ENCODE measurements around the gene PDGFA. TPM values are rescaled to one million over a fixed set of nuclear protein-coding genes. Genes with fewer than 3 reads are reported as not detected.

Gene PDGFA
- polyA plus RNA-seq, 1 donor (not counting 4 experiments of a cell fraction or from before 2014, with no cell fraction given): 14.8 TPM

- Histone ChIP-seq H3K9me1 (ENCODE audit: control insufficient read depth, extremely low read depth, insufficient read depth, low read length) (no peaks in the 10 kb centered on the region), H3K79me2 (ENCODE audit: control insufficient read depth, insufficient read depth, low read length) (no peaks in the 10 kb centered on the region), H3K9me3 (ENCODE audit: control insufficient read depth, low read depth, low read length) (no peaks in the 10 kb centered on the region), H3K4me2 (ENCODE audit: control insufficient read depth, extremely low read depth, insufficient read depth, low read depth, low read length) (no peak overlapping the region), H3K4me3 (ENCODE audit: control insufficient read depth in 2 of 3, extremely low read depth in 1 of 3, insufficient read depth in 2 of 3, low read depth in 1 of 3, low read length in 3 of 3) (no peak overlapping the region), H3K9ac (ENCODE audit: control insufficient read depth, extremely low read depth, insufficient read depth, low read length) (no peak overlapping the region), H2AFZ (ENCODE audit: control insufficient read depth, low read length) (no peak overlapping the region), H3K27ac (ENCODE audit: control insufficient read depth, insufficient read depth, low read length) (no peak overlapping the region), H3K4me1 (ENCODE audit: control insufficient read depth, extremely low read depth, insufficient read depth, low read length) (peaks cover 6% of the 10 kb centered on the region), H3K27me3 (ENCODE audit: control insufficient read depth, extremely low read depth, insufficient read depth, low read length) (peaks cover 23% of the 10 kb centered on the region), H3K36me3 (ENCODE audit: control insufficient read depth in 2 of 2, extremely low read depth in 1 of 2, insufficient read depth in 2 of 2, low read length in 2 of 2) (no peaks in the 10 kb centered on the region), H4K20me1 (ENCODE audit: control insufficient read depth, extremely low read depth, insufficient read depth, low read length) (no peaks in the 10 kb centered on the region)
- FAIRE-seq (no peak), DNase-seq (ENCODE audit: low read depth, low spot score) (no peak)
- TF ChIP-seq EZH2 (IDR thresholded peaks at IDR 0.05; ENCODE audit: low read length): no peak
- TF ChIP-seq, protein P1, sequence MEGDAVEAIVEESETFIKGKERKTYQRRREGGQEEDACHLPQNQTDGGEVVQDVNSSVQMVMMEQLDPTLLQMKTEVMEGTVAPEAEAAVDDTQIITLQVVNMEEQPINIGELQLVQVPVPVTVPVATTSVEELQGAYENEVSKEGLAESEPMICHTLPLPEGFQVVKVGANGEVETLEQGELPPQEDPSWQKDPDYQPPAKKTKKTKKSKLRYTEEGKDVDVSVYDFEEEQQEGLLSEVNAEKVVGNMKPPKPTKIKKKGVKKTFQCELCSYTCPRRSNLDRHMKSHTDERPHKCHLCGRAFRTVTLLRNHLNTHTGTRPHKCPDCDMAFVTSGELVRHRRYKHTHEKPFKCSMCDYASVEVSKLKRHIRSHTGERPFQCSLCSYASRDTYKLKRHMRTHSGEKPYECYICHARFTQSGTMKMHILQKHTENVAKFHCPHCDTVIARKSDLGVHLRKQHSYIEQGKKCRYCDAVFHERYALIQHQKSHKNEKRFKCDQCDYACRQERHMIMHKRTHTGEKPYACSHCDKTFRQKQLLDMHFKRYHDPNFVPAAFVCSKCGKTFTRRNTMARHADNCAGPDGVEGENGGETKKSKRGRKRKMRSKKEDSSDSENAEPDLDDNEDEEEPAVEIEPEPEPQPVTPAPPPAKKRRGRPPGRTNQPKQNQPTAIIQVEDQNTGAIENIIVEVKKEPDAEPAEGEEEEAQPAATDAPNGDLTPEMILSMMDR (optimal IDR thresholded peaks at IDR 0.05 in 1 of 3, IDR thresholded peaks at IDR 0.05 in 1 of 3, conservative IDR thresholded peaks at IDR 0.05 in 1 of 3; ENCODE audit: extremely low read depth in 1 of 3, insufficient read depth in 2 of 3, low read length in 3 of 3): no peak
- dilution Hi-C loops (cut with MboI; ENCODE audit: extremely low pct_ligation_motif_present, low sequenced_read_pairs): no loop called here
Observed at GRCh38 chr7:466465-467191, 53.0 kb downstream of the PDGFA start.

- TF ChIP-seq EZH2 (IDR thresholded peaks at IDR 0.05; ENCODE audit: low read length): no peak
- TF ChIP-seq, protein P1 (optimal IDR thresholded peaks at IDR 0.05 in 1 of 3, IDR thresholded peaks at IDR 0.05 in 1 of 3, conservative IDR thresholded peaks at IDR 0.05 in 1 of 3; ENCODE audit: extremely low read depth in 1 of 3, insufficient read depth in 2 of 3, low read length in 3 of 3): no peak
- Histone ChIP-seq H4K20me1 (ENCODE audit: control insufficient read depth, extremely low read depth, insufficient read depth, low read length) (no peaks in the 10 kb centered on the region), H3K9ac (ENCODE audit: control insufficient read depth, extremely low read depth, insufficient read depth, low read length) (no peak overlapping the region), H3K9me1 (ENCODE audit: control insufficient read depth, extremely low read depth, insufficient read depth, low read length) (no peaks in the 10 kb centered on the region), H3K4me1 (ENCODE audit: control insufficient read depth, extremely low read depth, insufficient read depth, low read length) (no peaks in the 10 kb centered on the region), H3K9me3 (ENCODE audit: control insufficient read depth, low read depth, low read length) (no peaks in the 10 kb centered on the region), H3K27me3 (ENCODE audit: control insufficient read depth, extremely low read depth, insufficient read depth, low read length) (peaks cover 25% of the 10 kb centered on the region), H3K4me2 (ENCODE audit: control insufficient read depth, extremely low read depth, insufficient read depth, low read depth, low read length) (no peak overlapping the region), H2AFZ (ENCODE audit: control insufficient read depth, low read length) (no peak overlapping the region), H3K79me2 (ENCODE audit: control insufficient read depth, insufficient read depth, low read length) (no peaks in the 10 kb centered on the region), H3K4me3 (ENCODE audit: control insufficient read depth in 2 of 3, extremely low read depth in 1 of 3, insufficient read depth in 2 of 3, low read depth in 1 of 3, low read length in 3 of 3) (no peak overlapping the region), H3K36me3 (ENCODE audit: control insufficient read depth in 2 of 2, extremely low read depth in 1 of 2, insufficient read depth in 2 of 2, low read length in 2 of 2) (no peaks in the 10 kb centered on the region), H3K27ac (ENCODE audit: control insufficient read depth, insufficient read depth, low read length) (no peak overlapping the region)
- no peak for FAIRE-seq
- DNase-seq (ENCODE audit: low read depth, low spot score): no peak
- dilution Hi-C loops (cut with MboI; ENCODE audit: extremely low pct_ligation_motif_present, low sequenced_read_pairs): no loop called here
Observed at GRCh38 chr7:465710-466400, 53.8 kb downstream of the PDGFA start.
